ENCODE results near the gene KDM4C.

KDM4C gene

GRCh38 chr9:6864102-6864501 is 106.3 kb downstream of the KDM4C start:
- no peak overlapping the region for H3K4me3 ChIP-seq (ENCODE audit: low read depth, low read length)
- no peak for TF ChIP-seq CTCF (IDR thresholded peaks at IDR 0.05; ENCODE audit: borderline replicate concordance, insufficient read depth, low read depth, low read length)

GRCh38 chr9:6869081-6869948 is 111.5 kb downstream of the KDM4C start:
- TF ChIP-seq CTCF (IDR thresholded peaks at IDR 0.05; ENCODE audit: borderline replicate concordance, insufficient read depth, low read depth, low read length): no peak
- no peak overlapping the region for H3K4me3 ChIP-seq (ENCODE audit: low read depth, low read length)

GRCh38 chr9:6870149-6870548 is 112.4 kb downstream of the KDM4C start:
- no peak for TF ChIP-seq CTCF (IDR thresholded peaks at IDR 0.05; ENCODE audit: borderline replicate concordance, insufficient read depth, low read depth, low read length)
- no peak overlapping the region for H3K4me3 ChIP-seq (ENCODE audit: low read depth, low read length)

- no peak for TF ChIP-seq CTCF (IDR thresholded peaks at IDR 0.05; ENCODE audit: borderline replicate concordance, insufficient read depth, low read depth, low read length)
Measured at GRCh38 chr9:6870650-6871477, 113.1 kb downstream of the KDM4C start.

GRCh38 chr9:6873857-6874256 is 116.1 kb downstream of the KDM4C start:
- no peak for TF ChIP-seq CTCF (IDR thresholded peaks at IDR 0.05; ENCODE audit: borderline replicate concordance, insufficient read depth, low read depth, low read length)

More at GRCh38 chr9:6870650-6871477, 113.1 kb downstream of the KDM4C start:
- no peak overlapping the region for H3K4me3 ChIP-seq (ENCODE audit: low read depth, low read length)

GRCh38 chr9:6876195-6876894 is 118.6 kb downstream of the KDM4C start:
- no peak overlapping the region for H3K4me3 ChIP-seq (ENCODE audit: low read depth, low read length)
- no peak for TF ChIP-seq CTCF (IDR thresholded peaks at IDR 0.05; ENCODE audit: borderline replicate concordance, insufficient read depth, low read depth, low read length)

More at GRCh38 chr9:6873857-6874256, 116.1 kb downstream of the KDM4C start:
- no peak overlapping the region for H3K4me3 ChIP-seq (ENCODE audit: low read depth, low read length)
